NCI-H1436 treated with DMSO at 0.1 percent for 48 hours (cell line): ENCODE data around the gene ABR.

Source experiments
- DNase-seq: peaks from one replicate; lab custom pipeline; 2025; lab: John Stamatoyannopoulos, UW

ABR gene

DNA sequence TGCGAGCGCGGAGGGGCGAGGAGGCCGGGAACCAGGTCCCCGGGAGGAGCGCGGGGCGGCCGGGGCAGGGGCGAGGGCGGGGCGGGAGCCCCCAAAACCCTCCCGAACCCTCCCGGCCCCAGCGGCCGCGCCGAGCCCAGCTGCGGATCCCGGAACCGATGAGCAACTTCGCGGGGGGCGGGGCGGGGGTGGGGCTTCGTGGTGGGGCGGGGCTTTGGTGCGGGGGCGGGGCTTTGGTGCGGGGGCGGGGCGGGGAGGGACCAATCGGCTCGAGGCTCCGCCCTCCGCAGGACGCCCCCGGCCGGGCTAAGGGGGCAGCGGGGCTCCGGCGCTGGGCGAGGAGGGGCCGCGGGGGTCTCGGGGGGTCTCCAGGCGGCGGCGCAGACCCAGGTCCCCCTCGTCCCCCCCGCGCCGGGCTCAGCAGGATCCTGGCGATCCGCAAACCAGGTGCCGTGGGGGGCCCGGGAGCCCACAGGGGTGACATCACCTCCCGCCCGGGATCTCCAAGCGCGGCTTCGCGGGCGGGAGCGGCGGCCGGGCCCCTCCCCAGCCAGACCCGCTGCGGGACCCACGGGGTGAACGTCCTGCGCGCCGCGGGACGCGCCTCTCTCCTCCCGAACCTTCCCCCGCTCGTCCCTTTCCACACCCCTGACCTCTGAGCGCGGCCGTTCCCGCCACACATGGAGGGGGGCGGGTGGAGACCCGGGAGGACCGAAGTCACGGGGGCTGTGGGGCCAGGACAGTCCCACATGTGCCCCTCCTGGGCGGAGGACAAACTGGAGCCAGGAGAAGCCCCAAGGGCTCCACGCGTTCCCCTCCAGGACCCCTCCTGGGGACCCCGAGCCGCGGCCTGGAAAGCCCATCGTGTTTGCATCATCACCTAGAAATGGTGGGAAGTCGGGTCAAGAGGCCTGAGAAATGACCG is at the start of gene ABR:
Gene ABR (minus strand): TSS at position 164 of the 925 bp plus-strand sequence. CDS start 254 bp downstream, outside the sequence.
- DNase-seq, result no peak

DNA sequence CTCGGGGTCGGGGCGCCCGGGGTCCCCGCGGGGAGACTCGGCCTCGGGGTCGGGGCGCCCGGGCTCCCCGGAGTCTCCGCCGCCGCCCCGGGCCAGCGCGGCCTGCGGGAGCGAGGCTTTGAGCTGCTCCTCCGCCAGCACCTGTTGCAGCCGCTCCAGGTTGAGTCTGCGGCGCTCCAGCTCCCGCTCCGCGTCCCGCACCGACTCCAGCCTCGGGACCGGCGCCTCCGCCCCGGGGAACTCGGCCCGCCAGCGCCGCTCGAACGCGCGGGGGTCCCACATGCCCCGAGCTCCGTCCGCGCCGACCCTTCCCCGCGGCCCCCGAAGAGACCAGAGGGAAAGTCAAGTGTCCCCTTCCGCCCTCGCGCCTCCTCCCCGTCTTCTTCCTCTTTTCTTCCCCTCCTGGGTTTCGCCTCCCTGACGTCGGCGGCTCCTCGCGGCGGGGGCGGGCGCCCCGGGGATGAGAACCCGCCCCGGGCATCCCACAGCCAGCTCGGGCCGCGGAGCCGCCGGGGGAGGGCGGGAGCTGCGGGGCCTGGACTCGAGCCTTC is 49.6 kb upstream of the ABR start:
- DNase-seq, result no peak

DNA sequence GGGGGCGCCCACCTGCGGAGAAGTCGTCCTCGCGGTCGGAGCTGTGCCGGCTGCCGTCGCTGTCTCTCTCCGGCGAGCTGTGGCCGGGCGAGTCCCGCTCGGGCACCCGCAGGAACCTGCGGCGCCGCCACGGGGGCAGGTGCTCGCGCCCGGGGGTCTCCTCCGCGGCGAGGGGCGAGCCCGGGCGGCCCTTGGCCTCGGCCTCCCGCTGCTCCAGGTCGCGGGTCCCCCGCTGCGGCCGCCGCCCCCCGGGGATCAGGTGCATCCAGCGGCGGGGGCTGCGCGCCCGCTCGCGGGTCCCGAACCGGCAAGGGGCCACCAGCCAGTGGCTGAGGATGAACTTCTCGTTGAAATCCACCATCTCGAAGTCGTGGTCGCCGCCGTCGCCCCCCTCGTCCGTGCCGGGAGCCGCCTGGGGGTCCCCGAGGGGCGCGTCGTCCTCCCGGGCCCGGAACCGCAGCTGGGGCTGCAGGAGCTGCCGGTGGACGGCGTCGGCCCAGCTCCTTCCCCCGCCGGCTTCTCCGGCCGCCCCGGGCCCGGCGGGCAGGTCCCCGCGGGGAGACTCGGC is 49.1 kb upstream of the ABR start:
- no peak for DNase-seq

DNA sequence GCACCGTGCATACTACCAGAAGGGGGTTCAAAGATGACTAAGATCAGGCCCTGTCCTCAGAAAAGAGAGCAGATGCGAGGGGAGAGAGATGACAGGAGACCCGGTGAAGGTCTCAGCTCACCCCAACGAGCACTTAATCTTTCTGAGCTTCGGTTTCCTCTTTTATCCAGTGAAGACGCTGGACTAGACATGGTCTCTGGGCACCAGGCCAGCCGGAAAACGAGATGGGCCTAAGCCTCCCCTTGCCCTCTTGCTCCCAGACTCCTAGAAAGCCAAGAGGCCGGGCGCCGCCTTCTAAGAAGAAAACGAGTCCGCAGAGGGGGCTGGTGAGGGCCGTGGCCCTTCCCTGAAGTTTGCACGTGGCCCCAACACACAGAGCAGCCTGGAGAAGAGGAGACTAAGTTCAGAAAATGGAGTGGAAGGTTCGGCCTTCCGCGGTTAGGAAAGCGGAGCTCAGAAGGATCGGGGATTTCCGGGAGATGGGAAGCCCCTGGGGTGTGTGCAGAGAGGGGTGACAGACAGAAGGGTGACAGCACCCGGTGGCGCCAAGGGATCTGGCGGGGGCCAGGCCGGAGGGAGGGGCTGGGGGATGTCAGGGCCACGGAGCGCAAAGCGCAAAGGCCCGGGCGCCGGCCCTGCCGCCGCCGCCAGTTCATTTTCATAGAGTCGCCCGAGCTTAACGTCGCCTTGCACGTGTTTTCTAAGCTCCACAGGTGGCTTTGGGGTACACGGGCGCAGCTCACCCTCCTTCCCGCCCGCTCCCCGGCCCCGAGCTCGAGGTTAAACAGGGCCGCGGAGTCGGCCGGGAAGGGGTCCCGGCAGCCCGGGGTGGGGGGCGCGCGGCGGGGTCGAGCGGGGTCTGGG is 48.4 kb upstream of the ABR start:
- DNase-seq, result no peak

DNA sequence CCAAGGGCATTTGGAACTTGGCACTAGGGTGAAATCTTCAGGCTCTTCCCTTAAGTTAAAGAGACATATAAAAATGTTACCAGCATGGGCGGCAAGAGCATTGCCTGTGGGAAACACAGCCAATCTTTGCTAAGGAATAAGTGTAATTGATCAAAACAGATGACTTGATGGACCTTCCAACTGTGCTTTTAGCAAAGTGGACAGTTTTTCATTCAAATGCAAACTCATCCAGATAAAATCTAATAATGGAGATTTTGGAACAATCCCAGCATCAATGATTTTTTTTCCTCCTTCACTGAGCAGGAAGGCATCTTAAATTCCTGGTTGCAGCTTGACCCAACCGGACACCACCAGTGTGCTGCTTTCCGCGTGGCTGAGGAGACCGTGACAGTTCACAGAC is 47.6 kb upstream of the ABR start:
- DNase-seq, result no peak

DNA sequence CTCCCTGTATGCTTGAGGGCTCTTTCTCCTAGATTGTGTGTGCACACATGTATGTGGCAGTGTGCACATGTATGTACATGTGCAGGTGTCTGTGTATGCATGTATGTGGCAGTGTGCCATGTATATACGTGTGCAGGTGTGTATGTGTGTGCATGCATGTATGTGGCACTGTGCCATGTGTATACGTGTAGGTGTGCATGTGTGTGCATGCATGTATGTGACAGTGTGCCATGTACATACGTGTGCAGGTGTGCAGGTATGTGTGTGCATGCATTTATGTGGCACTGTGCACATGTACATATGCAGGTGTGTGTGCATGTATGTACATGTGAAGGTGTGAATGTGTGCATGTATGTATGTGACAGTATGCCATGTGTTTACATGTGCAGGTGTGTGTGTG is 46.5 kb upstream of the ABR start:
- DNase-seq, result no peak

DNA sequence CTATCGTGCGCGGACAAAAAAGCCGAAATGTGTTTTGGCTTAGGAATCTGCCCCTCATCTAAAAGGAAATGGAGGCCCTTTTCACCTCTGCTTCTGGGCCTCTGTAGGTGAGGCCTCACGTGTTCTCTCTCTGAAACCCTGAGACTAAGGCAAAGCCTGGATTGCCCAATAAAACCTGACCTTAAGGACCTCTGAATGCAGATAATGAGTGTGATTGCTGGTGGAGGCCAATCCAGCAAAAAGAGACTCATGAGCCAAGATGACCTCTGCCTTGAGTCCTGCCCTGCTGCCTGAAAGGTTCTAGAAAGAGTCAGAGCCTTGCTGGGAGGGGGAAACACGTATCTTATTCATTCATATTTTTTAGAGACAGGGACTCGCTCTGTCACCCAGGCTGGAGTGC is 44.5 kb upstream of the ABR start:
- DNase-seq, result no peak

DNA sequence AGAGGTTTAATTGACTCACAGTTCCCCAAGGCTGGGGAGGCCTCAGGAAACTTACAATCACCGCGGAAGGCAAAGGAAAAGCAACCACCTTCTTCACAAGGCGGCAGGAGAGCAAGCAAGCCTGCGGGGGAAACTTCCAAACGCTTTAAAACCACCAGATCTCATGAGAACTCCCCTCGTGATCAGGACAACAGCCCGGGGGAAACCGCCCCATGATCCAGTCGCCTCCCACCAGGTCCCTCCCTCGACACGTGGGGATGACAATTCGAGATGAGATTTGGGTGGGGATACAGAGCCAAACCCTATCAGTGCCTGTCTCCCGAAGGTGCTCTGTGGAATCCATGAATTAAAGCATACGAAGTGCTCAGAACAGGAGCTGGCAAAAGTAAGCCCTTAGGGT is 43.9 kb upstream of the ABR start:
- no peak for DNase-seq

DNA sequence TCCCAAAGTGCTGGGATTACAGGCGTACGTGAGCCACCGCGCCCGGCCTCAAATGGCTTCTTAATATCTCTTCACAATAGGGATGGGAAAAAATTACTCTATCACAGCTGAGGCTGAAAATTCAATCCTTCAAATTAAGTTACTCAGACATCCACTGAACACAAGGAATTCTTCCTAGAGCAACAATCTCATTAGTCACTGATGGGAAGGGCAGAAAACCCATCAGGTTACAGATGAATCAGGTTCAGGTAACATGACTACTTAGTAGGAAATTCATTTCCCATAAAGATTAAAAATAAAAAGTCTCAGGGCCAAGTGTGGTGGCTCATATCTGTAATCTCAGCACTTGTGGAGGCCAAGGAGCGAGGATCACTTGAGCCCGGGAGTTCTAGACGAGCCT is 42.5 kb upstream of the ABR start:
- DNase-seq, result no peak

DNA sequence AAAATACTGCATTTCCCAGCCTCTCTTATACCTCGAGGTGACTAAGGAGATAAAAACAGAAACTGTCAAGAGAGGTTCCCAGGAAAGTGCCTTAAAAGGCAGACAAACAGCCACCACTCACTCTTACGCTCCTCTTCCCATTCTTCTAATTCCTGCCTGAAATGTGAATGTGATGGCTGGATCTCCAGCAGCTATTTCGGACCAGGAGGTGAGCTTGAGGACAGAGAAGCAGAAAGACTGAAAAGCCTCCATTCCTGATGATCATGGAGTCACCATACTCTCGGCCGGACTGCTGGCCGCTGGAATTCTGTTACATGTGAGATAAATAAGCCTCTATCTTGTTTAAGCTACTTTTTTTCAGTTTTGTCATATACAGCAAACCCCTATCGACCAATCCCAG is 41.4 kb upstream of the ABR start:
- no peak for DNase-seq

DNA sequence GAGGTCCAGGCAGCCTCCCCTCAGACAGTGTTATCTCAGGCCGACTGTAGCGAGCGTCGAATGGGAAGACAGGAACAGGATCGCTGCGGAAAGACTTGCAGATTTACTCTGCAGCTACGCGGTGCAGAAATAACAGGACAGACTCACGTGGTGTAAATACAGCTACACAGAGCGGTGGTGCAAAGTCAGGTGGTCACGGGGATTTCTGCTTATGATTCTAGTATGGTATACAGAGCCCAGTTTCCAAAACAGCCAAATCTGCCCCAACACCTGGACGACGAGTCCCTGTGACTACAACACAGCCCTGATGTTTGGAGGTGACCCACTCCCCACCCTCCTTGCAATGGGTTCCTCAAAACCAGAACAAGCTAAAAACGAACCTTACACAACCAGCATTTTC is 40.6 kb upstream of the ABR start:
- no peak for DNase-seq

DNA sequence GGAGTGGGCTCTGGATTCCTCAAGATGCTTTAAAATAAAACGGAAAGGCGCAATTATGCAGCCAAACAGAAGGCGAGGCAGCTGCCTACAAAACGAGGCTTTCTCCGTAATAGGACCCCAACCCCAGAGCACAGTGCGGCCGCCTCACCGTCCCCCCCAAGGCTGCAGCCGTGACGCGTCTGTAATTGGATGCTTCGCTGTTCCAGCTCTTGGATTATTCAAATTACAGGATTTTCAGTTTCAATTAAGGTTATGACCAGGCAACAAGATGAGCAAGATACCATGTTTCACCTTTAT is 37.3 kb upstream of the ABR start:
- DNase-seq, result no peak

DNA sequence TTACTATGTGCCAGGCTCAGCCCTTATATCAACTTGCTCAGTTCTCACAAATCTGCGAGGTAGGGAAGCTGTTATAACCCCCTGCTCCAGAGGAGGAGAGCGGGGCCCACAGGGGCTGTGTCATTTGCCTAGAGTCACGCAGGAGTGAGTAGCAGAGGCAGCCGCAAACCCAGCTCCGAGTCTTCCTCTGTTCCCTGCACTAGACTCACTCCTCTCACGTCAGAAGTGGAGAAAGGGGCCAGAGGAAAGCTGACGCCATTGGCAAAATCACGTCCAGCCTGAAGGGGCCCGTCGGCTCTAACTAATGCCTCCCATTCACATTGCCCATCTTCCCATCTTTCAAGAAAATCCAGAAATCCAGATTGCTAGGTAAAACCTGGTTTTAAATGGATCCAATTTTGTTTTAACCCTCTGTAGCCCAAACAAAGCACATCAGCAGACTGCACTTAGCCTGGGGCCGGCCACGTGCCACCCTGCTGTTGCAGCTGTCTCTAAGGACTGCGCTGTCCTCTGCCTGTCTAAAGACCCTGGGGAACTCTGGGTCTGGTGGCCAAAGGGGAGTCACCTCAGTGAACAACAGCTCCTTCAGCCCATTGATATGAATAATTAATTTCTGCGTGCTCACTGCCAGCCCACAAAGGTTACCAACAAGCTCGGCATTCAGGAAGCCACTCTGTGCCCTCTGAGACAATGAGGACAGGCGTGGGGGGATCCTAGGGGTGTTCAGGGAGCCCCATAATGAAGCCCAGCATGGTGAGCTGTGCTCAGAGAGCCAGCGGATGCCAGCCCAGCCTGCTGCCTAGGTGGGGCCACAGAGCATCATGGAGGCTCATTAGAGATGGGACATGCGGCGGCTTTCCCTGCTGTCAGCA is 36.7 kb upstream of the ABR start:
- DNase-seq, result no peak

DNA sequence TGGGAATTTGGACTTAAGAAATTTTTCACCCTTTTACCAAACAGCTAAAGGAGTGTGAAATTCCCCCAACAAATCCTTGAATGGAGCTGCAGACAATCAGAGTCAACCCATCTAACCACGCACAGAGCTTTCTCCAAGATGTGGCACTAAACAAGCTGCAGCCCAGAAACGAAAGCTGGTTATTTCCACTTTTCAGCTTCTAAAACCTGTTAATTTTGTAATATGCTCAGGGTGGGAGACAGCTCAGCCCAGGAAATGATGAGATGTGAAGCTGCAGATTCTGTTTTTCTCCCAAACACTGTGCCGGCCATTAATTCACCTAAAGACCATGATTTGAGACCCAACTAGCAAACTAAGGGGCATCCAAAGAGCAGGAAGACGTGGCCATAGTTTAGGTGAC is 33.2 kb upstream of the ABR start:
- DNase-seq, result no peak

DNA sequence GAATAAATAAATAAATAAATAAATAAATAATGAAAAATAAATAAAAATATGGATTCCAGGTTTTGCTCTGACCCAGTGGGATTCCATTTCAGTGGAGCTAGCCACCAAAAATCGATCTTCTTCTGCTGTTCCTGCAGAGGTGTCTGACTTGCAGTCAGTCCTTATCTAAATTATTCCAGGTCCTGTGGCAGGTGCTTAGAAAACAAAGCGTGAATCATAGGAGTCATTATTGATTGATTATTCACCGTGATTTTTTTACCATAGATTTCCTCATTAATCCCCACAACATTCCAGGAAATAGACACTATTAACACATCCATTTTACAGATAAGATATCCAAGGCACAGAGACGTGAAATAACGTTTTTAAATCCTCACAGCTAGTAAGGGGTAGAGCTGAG is 31.5 kb upstream of the ABR start:
- DNase-seq, result no peak

DNA sequence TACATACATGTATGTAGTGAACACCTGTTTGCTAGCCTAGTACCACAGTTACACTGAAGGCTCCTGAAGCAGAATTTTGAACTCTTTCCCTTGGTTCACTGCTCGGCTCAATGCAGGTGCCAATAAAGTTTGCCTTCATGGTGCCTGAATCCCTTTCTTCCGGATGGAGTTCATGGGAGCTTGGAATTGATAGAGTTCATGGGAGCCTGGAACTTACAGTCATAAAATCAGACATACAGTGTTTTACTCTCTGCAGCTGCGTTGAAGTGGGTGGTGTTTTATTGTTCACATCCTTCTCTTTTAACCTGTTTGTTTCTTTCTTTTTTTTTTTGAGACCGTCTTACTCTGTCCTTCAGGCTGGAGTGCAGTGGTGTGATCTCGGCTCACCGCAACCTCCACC is 29.2 kb upstream of the ABR start:
- DNase-seq, result no peak

DNA sequence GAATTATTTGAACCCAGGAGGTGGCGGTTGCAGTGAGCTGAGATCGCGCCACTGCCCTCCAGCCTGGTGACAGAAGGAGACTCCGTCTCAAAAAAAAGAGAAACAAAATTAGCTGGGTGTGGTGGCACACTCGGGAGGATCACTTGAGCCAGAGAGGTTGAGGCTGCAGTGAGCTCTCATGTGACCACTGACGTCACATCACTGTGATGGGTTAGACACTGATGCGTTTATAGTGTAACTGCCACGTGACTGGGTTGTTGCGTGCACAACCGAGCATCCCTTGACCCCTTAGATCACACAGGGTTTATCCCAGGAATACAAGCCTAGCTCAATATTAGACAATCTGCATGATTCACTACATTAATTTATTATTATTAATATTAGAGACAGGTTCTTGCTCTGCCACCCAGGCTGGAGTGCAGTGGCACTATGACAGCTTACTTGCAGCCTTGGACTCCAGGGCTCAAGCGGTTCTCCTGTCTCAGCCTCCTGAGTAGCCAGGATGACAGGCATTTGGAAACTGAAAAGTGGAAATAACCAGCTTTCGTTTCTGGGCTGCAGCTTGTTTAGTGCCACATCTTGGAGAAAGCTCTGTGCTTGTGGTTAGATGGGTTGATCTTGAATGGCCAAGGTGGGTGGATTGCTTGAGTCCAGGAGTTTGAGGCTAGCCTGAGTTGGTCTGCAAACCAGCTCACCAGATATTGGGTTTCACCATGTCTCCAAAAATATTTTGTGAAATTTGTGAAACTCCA is 26.4 kb upstream of the ABR start:
- DNase-seq, result no peak

DNA sequence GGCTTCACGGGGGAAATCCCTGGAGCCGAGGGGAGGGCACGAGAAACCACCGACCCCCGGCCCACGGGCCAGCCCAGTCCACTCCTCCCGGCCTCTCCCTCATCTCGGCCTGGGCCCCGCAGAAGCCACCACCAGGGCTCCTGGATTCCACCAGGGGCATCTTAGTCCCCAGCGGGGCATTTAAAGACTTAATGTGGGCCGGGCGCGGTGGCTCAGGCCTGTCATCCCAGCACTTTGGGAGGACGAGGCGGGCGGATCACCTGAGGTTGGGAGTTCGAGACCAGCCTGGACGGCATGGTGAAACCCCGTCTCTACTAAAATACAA is 24.1 kb upstream of the ABR start:
- no peak for DNase-seq

DNA sequence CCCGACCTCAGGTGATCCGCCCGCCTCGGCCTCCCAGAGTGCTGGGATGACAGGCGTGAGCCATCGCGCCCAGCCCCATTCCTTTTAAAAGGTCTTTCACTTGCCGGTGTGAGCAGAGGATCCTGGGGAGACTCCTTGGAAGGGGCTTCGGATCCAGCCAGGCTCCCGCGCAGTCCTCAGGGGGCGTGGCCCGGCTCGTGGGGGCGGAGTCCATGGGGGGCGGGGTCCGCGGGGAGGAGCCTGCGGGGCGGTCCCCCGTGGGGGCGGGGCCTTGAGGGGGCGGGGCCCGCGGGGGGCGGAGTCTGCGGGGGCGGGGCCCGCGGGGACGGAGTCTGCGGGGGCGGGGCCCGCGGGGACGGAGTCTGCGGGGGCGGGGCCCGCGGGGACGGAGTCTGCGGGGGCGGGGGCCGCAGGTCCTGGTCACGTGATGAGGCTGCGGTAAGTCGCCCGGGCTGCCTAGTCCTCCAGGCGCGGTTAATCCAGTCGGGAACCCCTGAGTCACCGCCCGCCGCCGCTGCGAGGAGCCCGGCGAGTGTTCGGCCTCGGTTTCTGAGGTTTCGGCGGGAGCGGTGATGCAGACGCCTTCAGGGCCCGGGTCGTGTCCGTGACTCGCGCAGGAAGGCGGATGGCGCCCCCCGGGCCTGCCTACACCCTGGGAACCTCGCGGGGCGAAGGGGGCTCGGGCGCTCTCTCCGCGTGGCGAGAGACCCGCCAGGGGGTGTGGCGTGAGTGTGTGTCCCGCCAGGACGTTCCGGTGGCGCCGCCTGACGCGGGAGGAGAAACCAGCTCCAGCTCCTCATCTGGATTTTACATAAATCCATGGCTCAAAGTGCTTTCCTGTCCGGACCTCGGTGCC is 23.6 kb upstream of the ABR start:
- no peak for DNase-seq

DNA sequence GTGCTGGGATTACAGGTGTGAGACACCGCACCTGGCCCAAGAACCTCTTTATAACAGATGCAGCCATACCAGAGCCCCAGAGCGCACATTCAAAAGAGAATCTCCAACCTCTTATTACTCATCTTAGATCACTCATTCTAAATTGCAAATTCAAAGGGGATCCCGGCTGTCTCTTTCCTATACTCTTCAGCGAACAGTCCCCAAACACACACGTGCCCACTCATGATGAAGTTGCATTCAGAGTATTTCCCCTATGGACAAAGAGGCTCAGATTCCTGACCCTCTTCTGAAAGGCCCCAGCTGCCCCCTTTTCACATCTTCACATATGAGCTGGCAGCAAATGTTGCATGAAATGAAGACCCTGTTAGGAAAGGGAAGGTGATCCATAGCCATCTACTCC is 22.5 kb upstream of the ABR start:
- no peak for DNase-seq
